Activated naive CD4-positive, alpha-beta T cell treated with anti-CD3 and anti-CD28 coated beads, Interleukin-2, amount 50 U/mL, for 24 hours (primary cell): ENCODE results near the gene RLN3.
A peak's percentile ranks its signal among the peaks of the same experiment; 100 is the strongest.
"Not testable (repeated sequence)": the region's sequence is repeated elsewhere in the genome, so short reads cannot be mapped to it uniquely, and the experiment has no call there.

Experiments used
- H3K27ac Mint-ChIP-seq: one replicate; pipeline ENCODE4 v1.8.0; 2021; ENCODE audit warnings: mild to moderate bottlenecking, mixed read lengths
- H3K27me3 Mint-ChIP-seq: one replicate; pipeline ENCODE4 v1.8.0; 2021; ENCODE audit warnings: mixed read lengths
- H3K36me3 Mint-ChIP-seq: one replicate; pipeline ENCODE4 v1.8.0; 2021; ENCODE audit warnings: mixed read lengths
- H3K4me1 Mint-ChIP-seq: one replicate; pipeline ENCODE4 v1.8.0; 2021; ENCODE audit warnings: mixed read lengths
- H3K4me3 Mint-ChIP-seq: one replicate; pipeline ENCODE4 v1.8.0; 2021; ENCODE audit warnings: mild to moderate bottlenecking, mixed read lengths
- H3K9me3 Mint-ChIP-seq: one replicate; pipeline ENCODE4 v1.8.0; 2021; ENCODE audit warnings: mixed read lengths

RLN3 gene

DNA sequence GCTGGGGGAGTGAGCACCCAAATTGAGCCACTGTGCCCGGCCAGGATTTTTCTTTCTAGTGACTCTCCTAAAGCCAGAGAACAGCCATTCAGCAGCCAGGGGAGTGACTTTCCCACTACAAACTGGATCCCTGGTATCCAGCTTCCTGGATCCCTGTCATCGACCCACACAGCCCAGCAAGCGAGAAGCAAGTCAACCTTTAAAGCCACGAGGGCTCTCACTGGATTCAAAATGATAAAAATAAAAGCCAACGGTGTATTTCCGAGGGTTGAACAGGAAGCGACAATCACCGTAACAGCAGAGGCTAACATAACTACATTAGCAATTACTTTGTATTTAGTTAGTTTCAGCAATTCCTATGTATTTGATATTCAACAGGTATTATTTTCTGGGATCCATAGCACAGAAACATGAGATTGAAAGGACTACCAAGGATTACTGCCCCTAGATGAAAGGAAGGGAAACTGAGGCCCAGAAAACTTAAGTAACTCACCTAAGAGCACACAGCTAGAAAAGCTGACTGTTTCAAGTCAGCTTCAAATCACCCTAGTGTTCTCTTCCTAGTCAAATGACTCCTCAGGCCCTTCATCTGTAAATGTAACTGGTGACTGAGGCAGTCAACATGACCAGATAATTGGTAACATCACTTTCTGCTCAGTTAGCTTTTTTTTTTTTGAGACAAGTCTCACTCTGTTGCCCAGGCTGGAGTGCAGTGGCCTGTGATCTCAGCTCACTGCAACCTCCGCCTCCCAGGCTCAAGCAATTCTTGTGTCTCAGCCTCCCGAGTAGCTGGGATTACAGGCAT, 24.5 kb upstream of the RLN3 start:
- Mint-ChIP-seq H3K36me3 (peaks cover 4% of the 10 kb centered on the region), H3K27me3 (no peaks in the 10 kb centered on the region), H3K4me1 (peaks cover 55% of the 10 kb centered on the region), H3K4me3 (peak overlapping the region; percentile 71), H3K9me3 (no peaks in the 10 kb centered on the region), H3K27ac (peak overlapping the region; percentile 95)

DNA sequence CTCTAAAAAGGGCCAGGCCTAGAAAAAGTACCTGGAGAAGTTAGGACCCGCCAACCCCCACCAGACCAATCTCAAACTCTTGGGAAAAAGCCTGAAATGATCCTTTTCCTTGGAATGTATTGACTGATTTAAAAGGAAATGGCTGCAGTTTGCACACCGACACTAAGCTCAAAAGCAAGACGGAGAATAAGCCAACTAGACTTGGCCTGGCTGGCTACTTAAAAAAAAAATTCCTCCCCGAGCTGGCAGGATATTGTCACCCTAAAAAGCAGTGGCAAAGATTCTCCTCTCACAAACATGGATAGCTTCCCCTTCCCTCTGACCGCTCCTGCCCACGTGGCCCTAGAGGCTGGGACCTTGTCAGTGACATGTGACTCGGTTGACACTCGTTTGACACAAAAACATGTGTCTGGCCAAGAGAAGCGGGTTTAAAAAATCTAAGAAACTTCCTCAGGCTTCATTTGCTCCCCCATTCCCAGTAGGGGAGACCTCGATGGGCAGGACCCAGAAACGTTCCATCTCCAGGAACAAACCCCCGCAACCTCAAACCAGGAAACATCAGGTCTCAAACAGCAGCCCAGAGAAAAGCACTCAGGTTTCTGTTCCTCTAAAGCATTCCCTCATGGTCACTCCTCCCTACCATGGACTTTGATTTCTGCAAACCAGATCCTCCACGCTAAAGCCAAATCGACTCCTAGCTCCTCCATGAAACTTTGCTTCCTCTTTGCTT, 23.2 kb upstream of the RLN3 start:
- H3K27ac Mint-ChIP-seq, result peak overlapping the region; percentile 92
- no peaks in the 10 kb centered on the region for H3K27me3 Mint-ChIP-seq
- H3K9me3 Mint-ChIP-seq, result no peaks in the 10 kb centered on the region
- H3K4me3 Mint-ChIP-seq, result peak overlapping the region; percentile 82
- peaks cover 54% of the 10 kb centered on the region for H3K4me1 Mint-ChIP-seq
- H3K36me3 Mint-ChIP-seq, result no peaks in the 10 kb centered on the region

DNA sequence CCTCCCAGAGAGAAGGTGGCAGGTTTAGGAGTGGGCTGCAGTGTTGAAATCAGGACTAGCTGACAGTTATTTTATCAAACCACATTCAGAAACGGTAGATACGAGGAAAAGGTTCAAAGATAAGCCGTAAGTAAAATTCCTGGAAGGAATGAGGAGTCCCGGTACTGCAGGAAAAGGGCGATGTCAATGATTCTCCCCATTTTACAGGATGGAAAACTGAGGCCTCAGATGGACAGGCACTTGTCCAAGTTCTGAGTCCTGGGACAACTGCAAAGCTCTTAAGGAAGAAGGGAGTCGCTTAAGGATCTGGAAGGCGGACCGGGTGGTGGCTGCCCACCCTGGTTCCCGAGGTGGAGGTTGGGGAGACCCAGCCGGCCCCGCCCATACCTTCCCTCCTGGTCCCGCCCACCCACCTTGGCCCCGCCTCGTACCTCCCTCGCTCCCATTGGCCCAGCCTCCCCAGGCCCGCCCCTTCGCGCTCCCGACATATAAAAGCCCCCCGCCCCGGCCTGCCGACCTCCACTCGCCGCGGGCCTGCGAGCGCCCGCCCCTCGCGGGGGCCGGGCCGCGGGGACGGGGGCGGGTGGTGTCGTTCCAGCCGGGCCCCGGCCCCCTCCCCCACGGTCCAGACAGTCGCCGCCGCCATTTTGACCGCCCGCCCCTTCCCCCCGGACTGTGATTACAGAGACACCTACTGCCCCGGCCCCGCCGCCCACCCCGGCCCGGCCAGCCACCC, 22.4 kb upstream of the RLN3 start:
- Mint-ChIP-seq H3K36me3 (no peaks in the 10 kb centered on the region), H3K9me3 (no peaks in the 10 kb centered on the region), H3K27me3 (no peaks in the 10 kb centered on the region), H3K4me3 (peak overlapping the region; percentile 82), H3K27ac (peak overlapping the region; percentile 92), H3K4me1 (peaks cover 47% of the 10 kb centered on the region)

DNA sequence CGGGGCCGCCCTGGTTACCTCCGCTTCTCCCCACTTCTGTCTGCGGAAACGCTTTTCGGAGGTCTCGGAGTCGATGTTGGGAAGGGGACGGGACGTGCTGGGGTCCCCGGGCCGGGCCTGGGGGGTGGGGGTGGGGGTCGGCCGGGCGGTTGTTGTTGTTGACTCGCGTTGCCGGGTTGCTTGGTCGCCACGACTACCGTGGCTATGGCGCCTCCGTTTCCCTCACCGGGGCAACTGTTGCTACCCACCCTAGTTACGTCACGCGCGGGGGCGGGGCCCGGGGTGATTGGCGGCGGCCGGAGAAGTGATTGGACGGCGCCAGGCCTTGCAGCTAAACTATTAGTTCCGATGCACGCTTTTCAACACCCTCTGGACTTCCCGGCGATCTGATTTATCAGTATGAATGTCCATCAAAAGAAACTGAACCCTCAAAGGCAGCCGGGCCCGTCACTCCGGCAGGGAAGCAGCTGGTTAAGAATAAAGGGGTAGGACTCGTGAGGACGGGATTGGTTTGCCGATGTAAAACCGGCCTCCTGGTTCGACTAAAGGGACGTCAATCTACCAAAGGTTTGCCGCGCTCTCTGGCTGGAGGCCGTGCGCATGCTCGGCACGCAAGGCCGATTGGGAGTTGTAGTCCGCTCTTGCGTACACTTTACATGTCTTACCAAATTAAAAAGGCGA, 21.7 kb upstream of the RLN3 start, which contains the start of gene RFX1:
Gene RFX1, minus strand, starts transcription at position 236 of the 681 bp plus-strand sequence. CDS start 12,477 bp downstream, outside the sequence.
- H3K27ac Mint-ChIP-seq, result peak within 1 kb of the TSS; percentile 97
- H3K4me1 Mint-ChIP-seq, result peaks cover 40% of the 10 kb centered on the region
- no peaks in the 10 kb centered on the region for H3K9me3 Mint-ChIP-seq
- no peaks in the 10 kb centered on the region for H3K36me3 Mint-ChIP-seq
- H3K4me3 Mint-ChIP-seq, result peak within 1 kb of the TSS; percentile 93
- no peaks in the 10 kb centered on the region for H3K27me3 Mint-ChIP-seq

DNA sequence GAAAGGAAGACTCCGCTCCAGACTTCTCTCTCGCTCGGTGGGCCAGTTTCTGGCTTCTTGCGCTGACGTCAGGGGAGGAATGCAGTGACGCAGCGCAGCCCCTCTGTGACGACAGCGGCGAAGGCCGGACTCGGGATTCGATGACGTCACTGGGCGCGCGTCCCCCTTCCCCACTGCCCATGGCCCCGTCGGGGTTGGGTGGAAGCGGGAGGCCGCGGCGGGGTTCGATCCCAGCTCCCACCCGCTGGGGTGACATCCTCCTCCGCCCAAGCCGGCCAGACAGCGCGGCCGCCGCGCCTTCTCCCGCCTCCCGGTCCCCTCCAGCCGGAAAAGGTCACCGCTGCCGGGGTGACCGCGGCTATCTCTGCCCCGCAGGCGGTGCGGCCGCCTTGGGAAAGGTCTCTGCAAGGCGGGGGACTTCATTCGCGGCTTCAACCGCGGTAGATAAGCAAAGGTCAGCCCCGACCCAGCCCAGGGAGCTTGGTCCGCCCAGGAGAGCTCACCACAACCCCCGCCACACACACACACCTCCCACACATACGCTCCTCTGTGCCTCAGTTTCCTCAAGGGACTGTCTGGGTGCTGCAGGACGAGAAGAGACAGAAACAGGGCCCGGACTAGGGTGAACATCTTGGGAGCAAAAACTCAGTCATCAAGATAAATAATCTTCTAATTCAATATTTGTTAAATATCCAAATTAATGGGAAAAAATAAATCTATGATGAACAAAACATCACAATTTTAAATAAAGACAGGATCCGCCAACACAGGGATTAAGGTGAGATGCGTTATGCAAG, 21.0 kb upstream of the RLN3 start:
- peak overlapping the region; percentile 97 for H3K27ac Mint-ChIP-seq
- peaks cover 33% of the 10 kb centered on the region for H3K4me1 Mint-ChIP-seq
- no peaks in the 10 kb centered on the region for H3K9me3 Mint-ChIP-seq
- H3K36me3 Mint-ChIP-seq, result no peaks in the 10 kb centered on the region
- H3K4me3 Mint-ChIP-seq, result peak overlapping the region; percentile 93
- H3K27me3 Mint-ChIP-seq, result no peaks in the 10 kb centered on the region

DNA sequence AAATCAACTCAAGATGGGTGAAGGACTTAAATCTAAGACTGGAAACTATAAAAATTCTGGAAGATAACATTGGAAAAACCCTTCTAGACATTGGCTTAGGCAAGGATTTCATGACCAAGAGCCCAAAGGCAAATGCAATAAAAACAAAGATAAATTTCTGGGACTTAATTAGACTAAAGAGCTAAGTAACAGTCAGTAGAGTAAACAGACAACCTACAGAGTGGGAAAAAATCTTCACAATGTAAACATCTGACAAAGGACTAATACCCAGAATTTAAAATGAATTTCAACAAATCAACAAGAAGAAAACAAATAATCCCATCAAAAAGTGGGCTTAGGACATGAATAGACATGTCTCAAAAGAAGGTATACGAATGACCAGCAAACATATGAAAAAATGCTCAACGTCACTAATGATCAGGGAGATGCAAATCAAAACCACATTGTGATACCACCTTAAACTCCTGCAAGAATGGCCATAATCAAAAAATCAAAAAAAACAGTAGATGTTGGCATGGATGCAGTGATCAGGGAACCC, 15.5 kb upstream of the RLN3 start:
- Mint-ChIP-seq H3K27ac (no peak overlapping the region), H3K36me3 (no peaks in the 10 kb centered on the region), H3K4me1 (peaks cover 4% of the 10 kb centered on the region), H3K4me3 (no peak overlapping the region), H3K27me3 (no peaks in the 10 kb centered on the region), H3K9me3 (no peaks in the 10 kb centered on the region)

DNA sequence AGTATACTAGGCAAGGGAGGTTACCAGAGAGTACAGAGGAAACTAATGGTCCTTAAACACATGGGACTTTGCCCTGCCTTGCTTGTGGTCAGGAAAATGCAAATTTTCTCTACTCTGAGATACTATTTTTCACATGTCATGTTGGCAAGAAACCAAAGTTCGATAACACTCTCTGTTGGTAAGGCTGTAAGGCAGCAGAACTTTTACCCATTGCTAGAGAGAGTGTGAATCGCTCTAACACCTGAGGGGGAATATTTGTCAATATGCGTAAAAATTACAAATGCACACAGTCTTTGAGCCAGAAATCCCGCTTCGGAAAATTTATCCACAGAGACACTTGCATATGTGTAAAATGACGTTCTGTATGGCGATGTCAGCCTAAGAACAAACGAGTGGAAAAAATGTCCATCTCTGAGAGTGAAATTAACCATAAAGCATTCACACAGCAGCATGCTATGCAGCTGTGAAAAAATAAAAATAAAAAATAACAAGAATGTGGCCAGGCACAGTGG, 12.4 kb upstream of the RLN3 start:
- Mint-ChIP-seq H3K27ac (peak overlapping the region; percentile 23), H3K4me1 (no peaks in the 10 kb centered on the region), H3K4me3 (no peak overlapping the region), H3K27me3 (no peaks in the 10 kb centered on the region), H3K9me3 (no peaks in the 10 kb centered on the region), H3K36me3 (no peaks in the 10 kb centered on the region)

DNA sequence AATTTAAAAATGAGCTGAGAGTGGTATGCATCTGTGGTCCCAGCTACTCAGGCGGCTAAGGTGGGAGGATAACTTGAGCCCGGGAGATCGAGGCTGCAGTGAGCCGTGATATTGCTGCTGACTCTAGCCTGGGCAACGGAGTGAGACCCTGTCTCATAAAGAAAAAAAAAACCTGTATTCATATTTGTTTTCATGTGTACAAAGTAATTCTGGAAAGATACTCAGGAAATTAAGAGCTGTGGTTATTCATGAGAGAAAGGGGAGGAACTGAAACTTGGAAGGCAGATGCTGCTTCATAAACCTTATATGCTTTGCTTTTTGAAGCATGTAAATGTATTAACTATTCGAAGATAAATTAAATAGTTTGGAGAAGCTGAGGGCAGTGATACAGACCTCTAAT, 8.8 kb upstream of the RLN3 start:
- Mint-ChIP-seq H3K27me3 (no peaks in the 10 kb centered on the region), H3K4me3 (no peak overlapping the region), H3K9me3 (no peaks in the 10 kb centered on the region), H3K27ac (no peak overlapping the region), H3K4me1 (peaks cover 9% of the 10 kb centered on the region), H3K36me3 (no peaks in the 10 kb centered on the region)

DNA sequence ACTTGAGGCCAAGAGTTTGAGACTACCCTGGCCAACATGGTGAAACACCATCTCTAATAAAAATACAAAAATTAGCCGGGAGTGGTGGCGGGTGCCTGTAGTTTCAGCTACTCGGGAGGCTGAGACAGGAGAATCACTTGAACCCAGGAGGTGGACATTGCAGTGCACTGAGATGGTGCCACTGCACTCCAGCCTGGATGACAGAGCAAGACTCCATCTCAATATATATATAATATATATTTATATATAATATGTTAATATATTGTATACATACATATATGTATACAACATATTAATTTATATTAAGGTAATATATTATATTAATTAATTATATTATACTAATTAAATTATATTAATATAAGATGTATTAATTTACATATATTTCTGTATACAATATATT, 8.2 kb upstream of the RLN3 start:
- not testable (repeated sequence) for H3K27ac Mint-ChIP-seq, H3K4me3 Mint-ChIP-seq, H3K4me1 Mint-ChIP-seq

DNA sequence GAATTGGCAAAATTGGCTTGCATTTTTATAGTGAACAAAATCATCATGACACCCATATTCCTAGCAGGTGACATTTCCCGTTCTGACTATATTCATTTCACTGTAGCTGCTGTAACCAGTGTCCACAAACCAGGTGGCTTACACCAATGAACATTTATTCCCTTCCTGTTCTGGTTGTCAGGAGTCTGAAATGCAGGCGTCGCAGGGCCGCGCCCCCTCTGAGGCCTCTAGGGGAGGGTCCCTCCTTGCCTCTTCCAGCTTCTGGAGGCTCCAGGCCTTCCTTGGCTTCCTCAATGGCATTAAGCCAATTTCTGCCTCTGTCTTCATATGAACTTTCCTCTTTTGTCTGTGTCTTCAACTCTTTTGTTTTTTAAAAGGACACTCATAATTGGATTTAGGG, 6.5 kb upstream of the RLN3 start:
- H3K9me3 Mint-ChIP-seq, result no peaks in the 10 kb centered on the region
- peaks cover 13% of the 10 kb centered on the region for H3K4me1 Mint-ChIP-seq
- no peak overlapping the region for H3K4me3 Mint-ChIP-seq
- H3K27ac Mint-ChIP-seq, result no peak overlapping the region
- no peaks in the 10 kb centered on the region for H3K27me3 Mint-ChIP-seq
- H3K36me3 Mint-ChIP-seq, result no peaks in the 10 kb centered on the region

More for the DNA sequence above, 8.2 kb upstream of the RLN3 start:
- not testable (repeated sequence) for H3K36me3 Mint-ChIP-seq, H3K27me3 Mint-ChIP-seq, H3K9me3 Mint-ChIP-seq

DNA sequence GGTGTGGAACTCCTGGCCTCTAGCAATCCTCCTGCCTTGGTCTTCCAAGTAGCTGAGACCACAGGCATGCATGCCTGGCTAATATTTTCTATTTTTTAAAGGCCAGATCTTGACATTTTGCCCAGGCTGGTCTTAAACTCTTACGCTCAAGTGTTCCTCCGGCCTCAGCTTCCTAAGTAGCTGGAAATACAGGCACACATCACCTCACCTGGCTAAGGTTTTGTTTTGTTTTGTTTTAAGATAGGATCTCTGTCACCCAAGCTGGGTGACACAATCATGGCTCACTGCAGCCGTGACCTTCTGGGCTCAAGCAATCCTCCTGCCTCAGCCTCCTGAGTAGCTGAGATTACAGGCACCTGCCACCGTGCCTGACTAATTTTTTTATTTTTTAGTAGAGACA, 5.5 kb upstream of the RLN3 start:
- Mint-ChIP-seq H3K4me1 (peaks cover 13% of the 10 kb centered on the region), H3K27ac (no peak overlapping the region)

DNA sequence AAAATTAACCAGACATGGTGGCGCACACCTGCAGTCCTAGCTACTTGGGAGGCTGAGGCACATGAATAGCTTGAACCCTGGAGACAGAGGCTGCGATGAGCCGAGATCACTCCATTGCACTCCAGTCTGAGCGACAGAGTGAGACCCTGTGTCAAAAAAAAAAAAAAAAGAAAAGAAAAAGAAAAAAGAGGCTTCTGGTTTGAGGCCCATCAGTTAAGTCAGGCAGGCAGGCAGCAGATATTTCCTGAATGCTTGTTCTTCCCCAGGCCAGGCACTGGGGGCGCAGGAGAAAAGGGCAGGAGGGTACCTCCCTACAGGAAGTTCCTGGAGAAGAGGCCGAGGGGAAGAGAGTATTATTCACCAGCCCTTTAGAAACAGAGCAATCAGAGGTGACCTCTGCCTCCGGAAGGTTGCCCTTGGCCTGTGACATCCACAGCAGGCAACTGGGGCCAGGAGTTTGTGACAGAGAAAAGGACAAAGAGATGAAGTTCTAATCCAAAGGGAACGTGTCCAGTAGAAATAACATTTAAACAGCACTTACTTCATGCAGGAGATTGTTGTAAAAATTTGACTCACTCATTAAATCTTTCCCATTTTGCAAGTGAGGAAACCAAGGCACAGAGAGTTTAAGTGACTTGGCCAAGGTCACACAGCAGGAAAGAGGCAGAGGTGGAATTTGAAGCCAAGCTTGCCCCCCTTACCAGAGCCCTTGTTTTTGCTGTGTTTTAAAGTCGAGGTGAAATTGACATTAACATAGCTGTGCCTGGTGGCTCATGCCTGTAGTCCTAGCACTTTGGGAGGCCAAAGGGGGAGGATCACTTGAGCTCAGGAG, 4.3 kb upstream of the RLN3 start:
- peaks cover 13% of the 10 kb centered on the region for H3K4me1 Mint-ChIP-seq
- H3K4me3 Mint-ChIP-seq, result no peak overlapping the region
- H3K36me3 Mint-ChIP-seq, result no peaks in the 10 kb centered on the region
- H3K27ac Mint-ChIP-seq, result no peak overlapping the region
- no peaks in the 10 kb centered on the region for H3K27me3 Mint-ChIP-seq
- H3K9me3 Mint-ChIP-seq, result no peaks in the 10 kb centered on the region

More for the DNA sequence above, 5.5 kb upstream of the RLN3 start:
- Mint-ChIP-seq H3K27me3 (no peaks in the 10 kb centered on the region), H3K4me3 (no peak overlapping the region), H3K9me3 (no peaks in the 10 kb centered on the region), H3K36me3 (no peaks in the 10 kb centered on the region)

DNA sequence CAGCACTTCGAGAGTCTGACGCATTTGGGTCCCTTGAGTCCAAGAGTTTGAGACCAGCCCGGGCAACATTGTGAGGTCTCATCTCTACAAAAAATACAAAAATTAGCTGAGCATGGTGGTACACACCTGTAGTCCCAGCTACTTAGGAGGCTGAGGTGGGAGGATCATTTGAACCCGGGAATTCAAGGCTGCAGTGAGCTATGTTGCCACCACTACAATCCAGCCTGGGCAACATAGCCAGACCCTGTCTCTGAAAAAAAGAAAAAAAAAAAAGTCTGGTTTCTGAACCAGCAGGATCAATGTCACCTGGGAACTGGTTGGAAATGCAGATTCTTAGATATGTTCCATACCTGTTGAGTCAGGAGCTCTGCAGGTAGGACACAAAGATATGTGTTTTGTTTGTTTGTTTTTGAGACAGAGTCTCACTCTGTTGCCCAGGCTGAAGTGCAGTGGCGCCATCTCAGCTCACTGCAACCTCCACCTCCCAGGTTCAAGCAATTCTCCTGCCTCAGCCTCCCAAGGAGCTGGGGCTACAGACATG, 1.2 kb upstream of the RLN3 start:
- not testable (repeated sequence) for H3K36me3 Mint-ChIP-seq, H3K4me3 Mint-ChIP-seq, H3K9me3 Mint-ChIP-seq, H3K27me3 Mint-ChIP-seq, H3K27ac Mint-ChIP-seq
- peaks cover 29% of the 10 kb centered on the region for H3K4me1 Mint-ChIP-seq
